ENCODE data around the gene NHSL1.

DNA sequence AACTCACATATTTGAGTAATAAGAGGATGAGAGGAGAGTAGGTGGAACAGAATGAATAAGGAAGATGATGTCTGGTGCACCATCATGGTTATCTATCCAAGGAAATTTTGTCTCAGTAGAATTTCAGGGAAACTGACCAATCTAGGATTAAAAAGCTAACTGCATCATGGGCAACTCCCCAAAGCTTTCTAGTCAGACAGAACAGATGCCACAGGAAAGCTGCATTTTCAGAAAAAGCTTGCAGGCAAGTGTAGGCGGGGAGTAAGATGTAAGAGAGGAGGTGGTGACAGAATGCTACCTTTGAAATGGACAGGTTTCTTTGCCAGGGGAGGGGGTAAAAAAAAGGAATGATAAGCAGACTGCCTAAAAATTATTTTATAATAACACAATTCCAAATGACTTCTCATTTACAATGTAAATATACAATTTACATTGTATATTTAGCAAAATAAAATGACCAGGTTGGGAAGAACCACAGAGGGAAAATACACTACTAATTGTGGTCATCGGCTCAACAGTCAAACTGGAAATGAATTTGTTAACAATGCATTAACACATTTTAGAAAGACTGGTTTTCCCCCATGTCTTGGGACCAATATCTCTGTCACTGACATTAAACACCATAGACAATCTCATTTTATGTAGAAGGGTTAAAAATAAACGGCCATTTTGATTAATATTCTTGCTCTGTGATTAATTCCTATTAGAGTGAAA is 15.1 kb downstream of the NHSL1 start:
- TF ChIP-seq POLR2AphosphoS5 (IDR thresholded peaks at IDR 0.05; ENCODE audit: insufficient read depth, low read depth, low read length): no peak
- TF ChIP-seq, protein P1, sequence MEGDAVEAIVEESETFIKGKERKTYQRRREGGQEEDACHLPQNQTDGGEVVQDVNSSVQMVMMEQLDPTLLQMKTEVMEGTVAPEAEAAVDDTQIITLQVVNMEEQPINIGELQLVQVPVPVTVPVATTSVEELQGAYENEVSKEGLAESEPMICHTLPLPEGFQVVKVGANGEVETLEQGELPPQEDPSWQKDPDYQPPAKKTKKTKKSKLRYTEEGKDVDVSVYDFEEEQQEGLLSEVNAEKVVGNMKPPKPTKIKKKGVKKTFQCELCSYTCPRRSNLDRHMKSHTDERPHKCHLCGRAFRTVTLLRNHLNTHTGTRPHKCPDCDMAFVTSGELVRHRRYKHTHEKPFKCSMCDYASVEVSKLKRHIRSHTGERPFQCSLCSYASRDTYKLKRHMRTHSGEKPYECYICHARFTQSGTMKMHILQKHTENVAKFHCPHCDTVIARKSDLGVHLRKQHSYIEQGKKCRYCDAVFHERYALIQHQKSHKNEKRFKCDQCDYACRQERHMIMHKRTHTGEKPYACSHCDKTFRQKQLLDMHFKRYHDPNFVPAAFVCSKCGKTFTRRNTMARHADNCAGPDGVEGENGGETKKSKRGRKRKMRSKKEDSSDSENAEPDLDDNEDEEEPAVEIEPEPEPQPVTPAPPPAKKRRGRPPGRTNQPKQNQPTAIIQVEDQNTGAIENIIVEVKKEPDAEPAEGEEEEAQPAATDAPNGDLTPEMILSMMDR (IDR thresholded peaks at IDR 0.05; ENCODE audit: extremely low read depth in 1 of 2, insufficient read depth in 1 of 2, low read depth in 1 of 2, low read length in 2 of 2): no peak
- no peak for TF ChIP-seq POLR2A (IDR thresholded peaks at IDR 0.05; ENCODE audit: low read depth, low read length)
- TF ChIP-seq EZH2 (IDR thresholded peaks at IDR 0.05; ENCODE audit: borderline replicate concordance, low read depth, low read length, severe bottlenecking): no peak
- no peak for TF ChIP-seq JUN (IDR thresholded peaks at IDR 0.05; ENCODE audit: borderline replicate concordance, insufficient read depth, insufficient read length, low read depth)
- no peak for TF ChIP-seq FOS (IDR thresholded peaks at IDR 0.05; ENCODE audit: borderline replicate concordance, insufficient read depth, low read length)
- TF ChIP-seq, protein P2, sequence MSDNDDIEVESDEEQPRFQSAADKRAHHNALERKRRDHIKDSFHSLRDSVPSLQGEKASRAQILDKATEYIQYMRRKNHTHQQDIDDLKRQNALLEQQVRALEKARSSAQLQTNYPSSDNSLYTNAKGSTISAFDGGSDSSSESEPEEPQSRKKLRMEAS (IDR thresholded peaks at IDR 0.05; ENCODE audit: insufficient read depth, insufficient read length): no peak
- no peak for TF ChIP-seq GATA2 (IDR thresholded peaks at IDR 0.05; ENCODE audit: insufficient read depth, insufficient read length, low read depth, low read length)
- no peak for TF ChIP-seq MYC (IDR thresholded peaks at IDR 0.05; ENCODE audit: low read depth, low read length)

All from endothelial cell of umbilical vein (primary cell).